Liver (tissue), 3 donors: ENCODE data around the gene KLF11.

ENCODE experiments used
- ATF3 ChIP-seq: IDR thresholded peaks from 2 replicates; pipeline ENCODE4 v1.6.1; 2016; ENCODE audit warnings: antibody characterized with exemption
- CTCF ChIP-seq: fragments of 150-350 bp; IDR thresholded peaks from 2 replicates; pipeline ENCODE4 v1.5.1; 2017; ENCODE audit warnings: improper control_type of control experiment, low read depth, low read length; ENCODE audit not compliant: missing input control
- GABPA ChIP-seq, 2 donors: IDR thresholded peaks in 1 of 2; conservative IDR thresholded peaks in 1 of 2; 2 replicates each; pipeline ENCODE4 v1.6.1; 2016; ENCODE audit warnings: antibody characterized with exemption in 2 of 2, mild to moderate bottlenecking in 1 of 2, moderate library complexity in 1 of 2
- MAX ChIP-seq: IDR thresholded peaks from 2 replicates; pipeline ENCODE4 v1.6.1; 2016; ENCODE audit warnings: antibody characterized with exemption
- RAD21 ChIP-seq, 2 donors: IDR thresholded peaks; 2 replicates each; pipeline ENCODE4 v1.6.1; 2016; ENCODE audit warnings: antibody characterized with exemption in 2 of 2, mild to moderate bottlenecking in 2 of 2
- donor health status: healthy.
- donor health status: healthy.

GRCh38 chr2:10029875-10030223 lies 13.5 kb upstream of the KLF11 start:
- TF ChIP-seq MAX (no peak), ATF3 (no peak), GABPA (IDR thresholded peaks at IDR 0.05 in 1 of 2, conservative IDR thresholded peaks at IDR 0.05 in 1 of 2) (no peak), CTCF (no peak), RAD21 (IDR thresholded peaks at IDR 0.05) (no peak)
